Skeletal muscle satellite cell (primary cell): ENCODE measurements around the gene NSUN2.
"Not testable (repeated sequence)": the region's sequence is repeated elsewhere in the genome, so short reads cannot be mapped to it uniquely, and the experiment has no call there.

ENCODE experiments used
- H3K27me3 ChIP-seq: 2 replicates; pipeline ENCODE4 v1.7.0; 2013; ENCODE audit warnings: low read length; ENCODE audit not compliant: control insufficient read depth, insufficient read depth
- H3K36me3 ChIP-seq: 2 replicates; pipeline ENCODE4 v1.7.0; 2013; ENCODE audit warnings: mild to moderate bottlenecking, control low read depth, low read length; ENCODE audit not compliant: insufficient read depth
- H3K4me1 ChIP-seq: 2 replicates; pipeline ENCODE4 v1.7.0; 2013; ENCODE audit warnings: low read length; ENCODE audit not compliant: control insufficient read depth, insufficient read depth
- H3K4me2 ChIP-seq: 2 replicates; pipeline ENCODE4 v1.7.0; 2013; ENCODE audit warnings: mild to moderate bottlenecking, low read length
- H3K4me3 ChIP-seq: 2 replicates; pipeline ENCODE4 v1.7.0; 2013; ENCODE audit warnings: low read length
- H3K9ac ChIP-seq: 2 replicates; pipeline ENCODE4 v1.7.0; 2013; ENCODE audit warnings: mild to moderate bottlenecking, low read depth, low read length, moderate library complexity
- H3K9me3 ChIP-seq: replicated peaks from 2 replicates; pipeline ENCODE4 v1.7.0; 2013; ENCODE audit warnings: mild to moderate bottlenecking, control low read depth, low read length

The NSUN2 gene

DNA sequence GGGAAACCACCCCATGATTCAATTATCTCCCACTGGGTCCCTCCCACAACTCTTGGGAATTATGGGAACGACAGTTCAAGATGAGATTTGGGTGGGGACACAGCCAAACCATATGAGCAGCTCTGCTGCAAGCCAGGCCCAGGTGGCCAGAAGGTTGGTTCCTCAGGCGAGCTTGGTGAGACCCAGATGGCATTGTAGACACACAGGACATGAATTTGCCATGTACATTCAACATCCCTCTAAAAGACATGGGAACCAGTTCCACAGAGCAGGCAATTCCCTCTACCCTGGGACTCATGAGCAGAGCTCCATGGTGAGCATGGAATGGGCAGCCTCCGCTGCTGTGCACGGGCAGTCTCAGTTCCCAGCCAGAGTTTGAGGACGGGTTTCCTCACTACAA is 53.3 kb downstream of the NSUN2 start:
- Histone ChIP-seq H3K4me2 (no peak overlapping the region), H3K9ac (no peak overlapping the region), H3K4me3 (no peak overlapping the region), H3K9me3 (no peaks in the 10 kb centered on the region), H3K36me3 (no peaks in the 10 kb centered on the region), H3K4me1 (no peaks in the 10 kb centered on the region), H3K27me3 (peaks cover 56% of the 10 kb centered on the region)

- H3K4me1 ChIP-seq, result no peaks in the 10 kb centered on the region
- no peak overlapping the region for H3K4me3 ChIP-seq
- no peak overlapping the region for H3K4me2 ChIP-seq
- no peaks in the 10 kb centered on the region for H3K36me3 ChIP-seq
- H3K27me3 ChIP-seq, result peaks cover 56% of the 10 kb centered on the region
- H3K9me3 ChIP-seq, result no peaks in the 10 kb centered on the region
- no peak overlapping the region for H3K9ac ChIP-seq
These were observed 54.0 kb downstream of the NSUN2 start for GRCh38 chr5:6578676-6579343.

- H3K27me3 ChIP-seq, result peaks cover 49% of the 10 kb centered on the region
- H3K4me3 ChIP-seq, result no peak overlapping the region
- no peak overlapping the region for H3K4me2 ChIP-seq
- no peaks in the 10 kb centered on the region for H3K4me1 ChIP-seq
- H3K9ac ChIP-seq, result no peak overlapping the region
- H3K9me3 ChIP-seq, result no peaks in the 10 kb centered on the region
- no peaks in the 10 kb centered on the region for H3K36me3 ChIP-seq
These were observed 55.9 kb downstream of the NSUN2 start for GRCh38 chr5:6576861-6577501.

DNA sequence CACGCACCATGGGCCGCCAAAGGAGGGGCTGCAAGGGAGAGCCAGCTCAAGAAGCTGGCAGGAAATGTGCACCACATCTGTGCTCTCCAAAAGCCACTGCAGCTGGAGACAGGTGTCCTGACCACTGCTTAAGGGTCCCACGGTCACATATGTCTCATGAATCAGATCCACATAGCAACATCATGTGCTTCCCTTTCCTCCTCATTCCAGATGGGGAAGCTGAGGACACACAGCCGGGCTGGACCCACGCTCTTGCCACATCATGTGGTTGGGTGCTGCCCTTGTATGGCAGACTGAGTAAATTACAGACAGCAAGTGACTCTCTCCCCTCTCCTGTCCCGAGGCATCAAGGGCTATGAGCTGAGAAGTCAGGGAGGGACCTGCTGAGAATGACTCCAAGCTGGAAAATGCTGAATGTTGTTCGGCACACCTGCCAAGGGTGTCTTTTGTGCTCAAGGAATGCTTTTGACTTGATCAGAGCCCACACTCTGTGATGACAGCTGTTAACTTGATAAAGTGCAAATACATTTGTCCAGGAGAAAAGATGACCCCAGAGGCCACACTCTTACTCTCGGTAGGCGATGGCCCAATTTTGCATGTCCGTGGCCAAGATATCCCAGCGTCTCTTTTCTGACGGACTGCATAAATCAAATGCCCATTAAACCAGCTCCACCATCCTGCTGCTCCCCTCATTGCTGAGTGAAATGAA is 58.2 kb downstream of the NSUN2 start:
- Histone ChIP-seq H3K27me3 (peaks cover 33% of the 10 kb centered on the region), H3K9ac (no peak overlapping the region), H3K4me1 (no peaks in the 10 kb centered on the region), H3K36me3 (no peaks in the 10 kb centered on the region), H3K4me2 (no peak overlapping the region), H3K4me3 (no peak overlapping the region), H3K9me3 (no peaks in the 10 kb centered on the region)

GRCh38 chr5:6574111-6574510 is 58.7 kb downstream of the NSUN2 start:
- Histone ChIP-seq H3K9me3 (no peaks in the 10 kb centered on the region), H3K27me3 (peaks cover 30% of the 10 kb centered on the region), H3K36me3 (no peaks in the 10 kb centered on the region), H3K4me3 (no peak overlapping the region), H3K4me1 (no peaks in the 10 kb centered on the region), H3K9ac (no peak overlapping the region), H3K4me2 (no peak overlapping the region)

DNA sequence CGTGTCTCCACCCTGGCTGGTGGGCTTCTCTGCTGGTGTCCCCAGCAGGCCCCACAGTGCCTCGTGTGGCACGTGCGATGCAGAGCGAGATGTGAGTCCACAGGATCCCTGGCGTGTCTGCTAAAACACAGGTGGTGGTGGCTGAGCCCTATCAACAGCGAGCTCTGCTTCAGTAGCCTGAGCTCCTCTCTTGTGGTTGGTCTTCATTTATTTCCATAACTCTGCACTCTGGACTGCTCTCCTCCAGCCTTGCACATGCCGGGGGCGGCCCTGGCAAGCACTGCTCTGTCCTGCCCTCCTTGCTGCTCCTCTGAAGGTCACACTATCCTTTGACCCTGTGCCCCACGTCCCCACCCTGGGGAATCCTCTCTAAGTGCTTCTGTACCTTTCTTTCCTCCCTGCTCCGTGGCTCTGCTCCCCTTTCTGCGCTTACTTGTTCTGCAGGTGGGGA is 59.2 kb downstream of the NSUN2 start:
- H3K36me3 ChIP-seq, result no peaks in the 10 kb centered on the region
- H3K4me1 ChIP-seq, result no peaks in the 10 kb centered on the region
- H3K9me3 ChIP-seq, result no peaks in the 10 kb centered on the region
- H3K9ac ChIP-seq, result no peak overlapping the region
- H3K4me2 ChIP-seq, result no peak overlapping the region
- no peak overlapping the region for H3K4me3 ChIP-seq
- peaks cover 27% of the 10 kb centered on the region for H3K27me3 ChIP-seq

- Histone ChIP-seq H3K9ac (no peak overlapping the region), H3K36me3 (no peaks in the 10 kb centered on the region), H3K4me1 (no peaks in the 10 kb centered on the region), H3K27me3 (peaks cover 26% of the 10 kb centered on the region), H3K9me3 (no peaks in the 10 kb centered on the region), H3K4me2 (no peak overlapping the region), H3K4me3 (no peak overlapping the region)
These were observed 59.9 kb downstream of the NSUN2 start for GRCh38 chr5:6572825-6573380.

DNA sequence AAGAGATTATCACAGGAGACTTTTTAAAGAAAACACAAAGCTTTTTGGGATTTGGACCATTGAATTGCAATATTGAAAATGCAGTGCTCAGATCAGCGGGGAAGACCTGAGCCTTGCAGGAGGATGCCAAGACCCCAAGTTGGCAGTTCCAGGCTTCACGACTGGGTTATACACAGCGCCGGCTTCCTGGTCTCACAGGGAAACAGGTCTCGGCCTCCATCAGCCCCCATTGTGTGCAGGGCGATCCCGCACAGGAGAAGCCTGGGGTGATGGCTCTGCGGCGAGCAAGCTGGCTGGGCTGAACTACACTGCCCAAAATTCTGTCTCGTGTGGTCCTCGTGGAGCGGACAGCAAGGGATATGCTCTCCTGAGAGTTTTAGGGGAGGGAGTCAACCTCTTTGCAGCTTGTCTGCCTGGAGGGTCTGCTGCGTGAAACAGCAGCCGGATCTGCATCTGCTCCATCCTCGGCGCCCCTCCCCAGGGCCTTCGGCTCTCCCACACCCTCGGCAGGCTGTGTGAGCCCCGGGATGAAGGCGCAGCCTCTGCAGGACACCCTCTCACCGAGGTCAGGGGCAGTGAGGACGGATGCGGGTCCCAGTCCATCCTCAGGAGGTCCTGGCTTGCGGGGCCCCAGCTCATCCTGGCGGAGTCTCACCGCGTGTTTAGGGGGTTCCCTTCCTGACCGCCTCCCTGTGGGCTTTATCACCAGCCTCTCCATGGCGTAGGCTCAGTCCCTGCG is 60.6 kb downstream of the NSUN2 start:
- H3K27me3 ChIP-seq, result peaks cover 26% of the 10 kb centered on the region
- no peaks in the 10 kb centered on the region for H3K36me3 ChIP-seq
- no peak overlapping the region for H3K9ac ChIP-seq
- H3K9me3 ChIP-seq, result no peaks in the 10 kb centered on the region
- no peak overlapping the region for H3K4me3 ChIP-seq
- H3K4me2 ChIP-seq, result no peak overlapping the region
- H3K4me1 ChIP-seq, result no peaks in the 10 kb centered on the region

GRCh38 chr5:6571607-6572006 is 61.2 kb downstream of the NSUN2 start:
- not testable (repeated sequence) for H3K9me3 ChIP-seq, H3K4me3 ChIP-seq, H3K4me1 ChIP-seq, H3K36me3 ChIP-seq, H3K4me2 ChIP-seq, H3K9ac ChIP-seq
- peaks cover 30% of the 10 kb centered on the region for H3K27me3 ChIP-seq

DNA sequence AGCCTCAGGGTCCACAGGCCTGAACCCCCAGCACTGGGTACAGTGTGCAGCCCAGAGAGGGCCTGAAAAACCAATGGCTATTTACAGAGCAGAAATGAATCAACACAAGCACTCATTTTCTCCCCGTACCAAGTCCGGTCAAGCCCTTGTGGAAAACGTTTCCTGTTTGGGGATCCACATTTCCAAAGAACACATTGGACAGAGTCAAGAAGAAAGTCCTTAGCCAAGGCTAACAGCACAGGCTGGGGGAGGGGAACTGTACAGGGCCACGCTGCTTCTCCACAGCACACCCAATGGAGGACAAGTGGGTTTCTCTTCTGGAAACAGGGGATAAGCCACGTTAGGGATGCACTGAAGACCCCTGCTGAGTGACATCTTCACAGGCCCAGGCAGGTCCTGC is 62.3 kb downstream of the NSUN2 start:
- Histone ChIP-seq H3K9me3 (no peaks in the 10 kb centered on the region), H3K27me3 (peaks cover 25% of the 10 kb centered on the region), H3K4me2 (no peak overlapping the region), H3K4me1 (no peaks in the 10 kb centered on the region), H3K9ac (no peak overlapping the region), H3K4me3 (no peak overlapping the region), H3K36me3 (no peaks in the 10 kb centered on the region)

DNA sequence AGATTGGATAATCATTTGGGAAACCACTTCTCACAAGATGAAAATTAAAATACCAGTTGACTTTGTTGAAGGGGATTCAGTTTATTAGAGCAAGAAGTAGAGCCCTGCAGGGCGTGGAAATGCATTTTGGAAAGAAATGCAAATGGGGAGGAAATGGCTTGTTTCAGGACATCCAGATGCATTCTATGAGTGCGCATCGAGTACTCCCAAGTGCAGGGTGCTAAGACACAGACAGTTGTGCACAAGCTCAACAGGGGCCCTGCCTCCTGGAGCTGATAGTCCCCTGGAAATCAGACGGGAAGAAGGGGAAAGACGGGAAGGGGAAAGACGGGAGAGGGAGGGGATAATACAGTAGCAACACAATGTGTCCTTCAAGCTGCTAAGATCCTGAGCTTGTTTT is 64.0 kb downstream of the NSUN2 start:
- Histone ChIP-seq H3K4me2 (no peak overlapping the region), H3K9me3 (no peaks in the 10 kb centered on the region), H3K4me3 (no peak overlapping the region), H3K27me3 (peaks cover 15% of the 10 kb centered on the region), H3K36me3 (no peaks in the 10 kb centered on the region), H3K4me1 (no peaks in the 10 kb centered on the region), H3K9ac (no peak overlapping the region)
